Liver (tissue), 9 donors: ENCODE results near the gene NCBP2. TPM values are rescaled to one million over a fixed set of nuclear protein-coding genes. Genes with fewer than 3 reads are reported as not detected.

Experiments used
- DNase-seq: peaks from one replicate; pipeline ENCODE4 v3.0.0-alpha.2; 2017; ENCODE audit warnings: low spot score
- H3K27ac ChIP-seq, 2 donors: one replicate each; pipeline ENCODE4 v1.7.0; 2013; ENCODE audit warnings: inconsistent platforms in 2 of 2, low read length in 2 of 2, control low read depth in 1 of 2, low read depth in 1 of 2, mild to moderate bottlenecking in 1 of 2
- H3K27me3 ChIP-seq, 4 donors: one replicate each; pipeline versions ENCODE4 v1.6.1 to v1.7.0; 2013; ENCODE audit warnings: low read length in 3 of 4, inconsistent platforms in 1 of 4, mild to moderate bottlenecking in 1 of 4, moderate library complexity in 1 of 4; ENCODE audit not compliant: control insufficient read depth in 4 of 4, insufficient read depth in 4 of 4
- H3K36me3 ChIP-seq, 4 donors: one replicate each; pipeline versions ENCODE4 v1.6.1 to v1.7.0; 2013; ENCODE audit warnings: low read length in 3 of 4, mild to moderate bottlenecking in 3 of 4, low read depth in 1 of 4, moderate library complexity in 1 of 4; ENCODE audit not compliant: control insufficient read depth in 4 of 4, insufficient read depth in 3 of 4
- H3K4me1 ChIP-seq, 4 donors: one replicate each; pipeline versions ENCODE4 v1.6.1 to v1.7.0; 2013; ENCODE audit warnings: low read length in 3 of 4, mild to moderate bottlenecking in 3 of 4, moderate library complexity in 1 of 4; ENCODE audit not compliant: control insufficient read depth in 4 of 4, insufficient read depth in 4 of 4
- H3K4me3 ChIP-seq, 3 donors: one replicate each; pipeline versions ENCODE4 v1.6.1 to v1.7.0; 2013; ENCODE audit warnings: low read length in 3 of 3, control low read depth in 1 of 3, low read depth in 1 of 3, mild to moderate bottlenecking in 1 of 3
- H3K9ac ChIP-seq, 2 donors: one replicate each; pipeline ENCODE4 v1.7.0; 2013; ENCODE audit warnings: low read length in 2 of 2, mild to moderate bottlenecking in 2 of 2, moderate library complexity in 2 of 2, control low read depth in 1 of 2, low read depth in 1 of 2
- H3K9me3 ChIP-seq, 4 donors: one replicate each; pipeline versions ENCODE4 v1.6.1 to v1.7.0; 2013; ENCODE audit warnings: low read length in 3 of 4; ENCODE audit not compliant: control insufficient read depth in 4 of 4
- CTCF ChIP-seq: fragments of 150-350 bp; IDR thresholded peaks from 2 replicates; pipeline ENCODE4 v1.5.1; 2017; ENCODE audit warnings: improper control_type of control experiment, low read depth, low read length; ENCODE audit not compliant: missing input control
- HNF4A ChIP-seq, 2 donors: conservative IDR thresholded peaks; 2 replicates each; pipeline ENCODE4 v1.6.1; 2016; ENCODE audit warnings: antibody characterized with exemption in 2 of 2, mild to moderate bottlenecking in 2 of 2
- REST ChIP-seq: IDR thresholded peaks from 2 replicates; pipeline ENCODE4 v1.6.1; 2016; ENCODE audit warnings: antibody characterized with exemption, mild to moderate bottlenecking
- RXRA ChIP-seq, 2 donors: IDR thresholded peaks; 2 replicates each; pipeline ENCODE4 v1.6.1; 2017 to 2018; ENCODE audit warnings: antibody characterized with exemption in 2 of 2, mild to moderate bottlenecking in 1 of 2
- ZBTB33 ChIP-seq: IDR thresholded peaks from 2 replicates; pipeline ENCODE4 v1.6.1; 2016; ENCODE audit warnings: antibody characterized with exemption
- WGBS: extraction: QIAGEN DNeasy Blood & Tissue Kit; methylation state at CpG from one replicate; pipeline ENCODE4 v1.1.7; 2013; 5-methylcytosine and 5-hydroxymethylcytosine counted together
- polyA plus RNA-seq, 2 donors: library from polyadenylated mRNA; stranded (reverse) in 1 of 2; unstranded in 1 of 2; fragments of 200-250 nt in 1 of 2; fragments of >200 nt in 1 of 2; fragmentation: Nextera tagmentation in 1 of 2; extraction: Ambion mirVana in 1 of 2; gene quantifications; one replicate each; pipeline versions ENCODE4 v1.2.1 to v1.2.3, GENCODE V29; 2013 to 2015
- total RNA-seq, 2 donors: library from RNA; depleted of rRNA; stranded (reverse); fragments of >200 nt; gene quantifications; one replicate each; pipeline ENCODE4 v1.2.3, GENCODE V29; 2014
- donor health status: healthy.
- donor health status: healthy.
- donor health status: healthy.
- donor health status: healthy.
- donor health status: healthy.

The NCBP2 gene
- total and polyA plus RNA-seq, 4 donors, result 16.2 to 19.2 (median 18.1) TPM

GRCh38 chr3:196975349-196975748 lies 33.0 kb upstream of the NCBP2 start:
- WGBS, result 86% methylated on average over 4 of the region's 4 CpGs
- Histone ChIP-seq H3K4me1 (peaks cover 0 to 3% (median 2%) of the 10 kb centered on the region in 4 donors), H3K4me3 (no peak overlapping the region)

More at GRCh38 chr3:196975349-196975748, 33.0 kb upstream of the NCBP2 start:
- H3K9me3 ChIP-seq, result no peaks in the 10 kb centered on the region
- no peak overlapping the region for H3K9ac ChIP-seq
- DNase-seq, result no peak
- no peaks in the 10 kb centered on the region for H3K27me3 ChIP-seq
- no peaks in the 10 kb centered on the region for H3K36me3 ChIP-seq
- no peak overlapping the region for H3K27ac ChIP-seq
- no peak for TF ChIP-seq HNF4A (conservative IDR thresholded peaks at IDR 0.05)
- TF ChIP-seq RXRA (IDR thresholded peaks at IDR 0.05), result no peak
- no peak for TF ChIP-seq CTCF
- no peak for TF ChIP-seq REST
- no peak for TF ChIP-seq ZBTB33
